HL-60 (cell line): ENCODE measurements around the gene GRIK1.

Source experiments
- DNase-seq, 2 experiments: peaks; one replicate each; pipeline ENCODE4 v3.0.0-alpha.2; 2010 to 2020; ENCODE audit warnings: low read depth in 1 of 2, low spot score in 1 of 2
- H3K27ac ChIP-seq: fragments of 250-450 bp; sonication (Bioruptor Pico); replicated peaks from 2 replicates; pipeline ENCODE4 v1.5.1; 2020; ENCODE audit warnings: mild to moderate bottlenecking, moderate library complexity
- H3K27me3 ChIP-seq: fragments of 250-450 bp; sonication (Bioruptor Pico); 2 replicates; pipeline ENCODE4 v1.5.1; 2021; ENCODE audit warnings: mild to moderate bottlenecking, moderate library complexity; ENCODE audit not compliant: insufficient read depth, poor library complexity, severe bottlenecking
- H3K4me3 ChIP-seq: replicated peaks from 2 replicates; pipeline ENCODE4 v1.5.1; 2011; ENCODE audit warnings: mild to moderate bottlenecking, control low read depth, low read length; ENCODE audit not compliant: insufficient read depth
- CTCF ChIP-seq: IDR thresholded peaks from one replicate; pipeline ENCODE4 v1.5.1; 2011; ENCODE audit warnings: low read length, control low read depth, inconsistent platforms; ENCODE audit not compliant: insufficient read depth
- GABPA ChIP-seq: IDR thresholded peaks from 2 replicates; pipeline ENCODE4 v1.6.1; 2012; ENCODE audit warnings: low read depth
- POLR2AphosphoS5 ChIP-seq: IDR thresholded peaks from 2 replicates; pipeline ENCODE4 v1.6.1; 2012; ENCODE audit warnings: low read depth
- REST ChIP-seq: IDR thresholded peaks from 2 replicates; pipeline ENCODE4 v1.6.1; 2012; ENCODE audit warnings: low read depth; ENCODE audit not compliant: insufficient replicate concordance
- SPI1 ChIP-seq: IDR thresholded peaks from 2 replicates; pipeline ENCODE4 v1.6.1; 2012; ENCODE audit warnings: low read depth, mild to moderate bottlenecking, borderline replicate concordance

The GRIK1 gene

GRCh38 chr21:29487154-29487553, 452.6 kb downstream of the GRIK1 start:
- H3K4me3 ChIP-seq: no peak overlapping the region
- no peak overlapping the region for H3K27ac ChIP-seq
- H3K27me3 ChIP-seq: no peaks in the 10 kb centered on the region
- no peak for DNase-seq
- no peak for TF ChIP-seq CTCF
- TF ChIP-seq SPI1: no peak
- no peak for TF ChIP-seq REST
- no peak for TF ChIP-seq POLR2AphosphoS5
- no peak for TF ChIP-seq GABPA
